ENCODE results near the gene ARHGAP26.

GRCh38 chr5:143191720-143192119 is 421.5 kb downstream of the ARHGAP26 start:
- no peak for TF ChIP-seq CTCF (IDR thresholded peaks at IDR 0.05; ENCODE audit: poor library complexity, severe bottlenecking)
- TF ChIP-seq POLR2AphosphoS5 (IDR thresholded peaks at IDR 0.05) = no peak
- TF ChIP-seq, protein P1, sequence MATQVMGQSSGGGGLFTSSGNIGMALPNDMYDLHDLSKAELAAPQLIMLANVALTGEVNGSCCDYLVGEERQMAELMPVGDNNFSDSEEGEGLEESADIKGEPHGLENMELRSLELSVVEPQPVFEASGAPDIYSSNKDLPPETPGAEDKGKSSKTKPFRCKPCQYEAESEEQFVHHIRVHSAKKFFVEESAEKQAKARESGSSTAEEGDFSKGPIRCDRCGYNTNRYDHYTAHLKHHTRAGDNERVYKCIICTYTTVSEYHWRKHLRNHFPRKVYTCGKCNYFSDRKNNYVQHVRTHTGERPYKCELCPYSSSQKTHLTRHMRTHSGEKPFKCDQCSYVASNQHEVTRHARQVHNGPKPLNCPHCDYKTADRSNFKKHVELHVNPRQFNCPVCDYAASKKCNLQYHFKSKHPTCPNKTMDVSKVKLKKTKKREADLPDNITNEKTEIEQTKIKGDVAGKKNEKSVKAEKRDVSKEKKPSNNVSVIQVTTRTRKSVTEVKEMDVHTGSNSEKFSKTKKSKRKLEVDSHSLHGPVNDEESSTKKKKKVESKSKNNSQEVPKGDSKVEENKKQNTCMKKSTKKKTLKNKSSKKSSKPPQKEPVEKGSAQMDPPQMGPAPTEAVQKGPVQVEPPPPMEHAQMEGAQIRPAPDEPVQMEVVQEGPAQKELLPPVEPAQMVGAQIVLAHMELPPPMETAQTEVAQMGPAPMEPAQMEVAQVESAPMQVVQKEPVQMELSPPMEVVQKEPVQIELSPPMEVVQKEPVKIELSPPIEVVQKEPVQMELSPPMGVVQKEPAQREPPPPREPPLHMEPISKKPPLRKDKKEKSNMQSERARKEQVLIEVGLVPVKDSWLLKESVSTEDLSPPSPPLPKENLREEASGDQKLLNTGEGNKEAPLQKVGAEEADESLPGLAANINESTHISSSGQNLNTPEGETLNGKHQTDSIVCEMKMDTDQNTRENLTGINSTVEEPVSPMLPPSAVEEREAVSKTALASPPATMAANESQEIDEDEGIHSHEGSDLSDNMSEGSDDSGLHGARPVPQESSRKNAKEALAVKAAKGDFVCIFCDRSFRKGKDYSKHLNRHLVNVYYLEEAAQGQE (IDR thresholded peaks at IDR 0.05; ENCODE audit: borderline replicate concordance) = no peak
- no peak for TF ChIP-seq EZH2 (IDR thresholded peaks at IDR 0.05; ENCODE audit: borderline replicate concordance, insufficient read depth, low read length, poor library complexity, severe bottlenecking)
